H1 (cell line): ENCODE measurements around the gene HBD.

Experiments
- EZH2 ChIP-seq: fragments of 200-600 bp; sonication (generic); IDR thresholded peaks from 2 replicates; pipeline ENCODE4 v1.7.1; 2012; ENCODE audit warnings: low read depth, mild to moderate bottlenecking, moderate library complexity, low read length, inconsistent platforms; ENCODE audit not compliant: severe bottlenecking
- FOSL1 ChIP-seq: IDR thresholded peaks from 2 replicates; pipeline ENCODE4 v1.6.1; 2011; ENCODE audit warnings: mild to moderate bottlenecking, low read depth, low read length, moderate library complexity; ENCODE audit not compliant: insufficient read depth
- HDAC6 ChIP-seq: IDR thresholded peaks from one replicate; pipeline ENCODE4 v1.7.1; 2012; ENCODE audit warnings: low read depth, mild to moderate bottlenecking, inconsistent platforms, low read length, moderate library complexity
- JUND ChIP-seq: IDR thresholded peaks from 2 replicates; pipeline ENCODE4 v1.6.1; 2011; ENCODE audit warnings: mild to moderate bottlenecking, improper control_type of control experiment, low read length
- SIRT6 ChIP-seq: IDR thresholded peaks from one replicate; pipeline ENCODE4 v1.7.1; 2012; ENCODE audit warnings: low read length, inconsistent platforms
- TAF1 ChIP-seq: IDR thresholded peaks from 2 replicates; pipeline ENCODE4 v1.6.1; 2011; ENCODE audit warnings: mild to moderate bottlenecking, low read depth, low read length
- YY1 ChIP-seq: IDR thresholded peaks from 2 replicates; pipeline ENCODE4 v1.6.1; 2011; ENCODE audit warnings: low read depth, mild to moderate bottlenecking, low read length
- TF ChIP-seq, protein P1 (sequence below), 3 experiments: IDR thresholded peaks; 1 replicate in 2 of 3; 2 replicates in 1 of 3; pipeline versions ENCODE4 v1.5.1 to v1.6.1; 2011; ENCODE audit warnings: low read length in 3 of 3, mild to moderate bottlenecking in 3 of 3, inconsistent platforms in 2 of 3, low read depth in 1 of 3, moderate library complexity in 1 of 3; ENCODE audit not compliant: insufficient read depth in 1 of 3; ENCODE audit errors: control extremely low read depth in 1 of 3

DNA sequence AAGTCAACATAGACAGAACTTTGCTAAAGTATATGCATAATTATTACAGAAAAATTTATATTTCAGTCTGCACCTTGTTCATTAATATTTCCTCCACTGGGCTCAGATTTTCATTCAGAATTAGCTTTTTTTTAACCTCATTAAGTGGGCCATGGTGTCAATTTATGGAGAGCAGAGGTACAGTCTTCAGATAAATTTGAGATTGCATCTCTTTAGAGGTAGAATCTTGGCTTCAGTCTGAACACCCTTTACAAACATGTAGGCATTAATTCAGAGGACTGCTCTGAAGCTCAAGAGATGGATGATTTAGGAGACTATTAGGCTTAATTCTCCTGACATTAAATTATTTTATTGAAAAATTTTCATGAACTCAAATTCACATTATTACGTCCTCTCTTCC, 4.0 kb downstream of the HBD start:
- TF ChIP-seq TAF1 (no peak), SIRT6 (no peak), EZH2 (no peak), JUND (no peak), FOSL1 (no peak), HDAC6 (no peak), YY1 (no peak)
- TF ChIP-seq, protein P1, sequence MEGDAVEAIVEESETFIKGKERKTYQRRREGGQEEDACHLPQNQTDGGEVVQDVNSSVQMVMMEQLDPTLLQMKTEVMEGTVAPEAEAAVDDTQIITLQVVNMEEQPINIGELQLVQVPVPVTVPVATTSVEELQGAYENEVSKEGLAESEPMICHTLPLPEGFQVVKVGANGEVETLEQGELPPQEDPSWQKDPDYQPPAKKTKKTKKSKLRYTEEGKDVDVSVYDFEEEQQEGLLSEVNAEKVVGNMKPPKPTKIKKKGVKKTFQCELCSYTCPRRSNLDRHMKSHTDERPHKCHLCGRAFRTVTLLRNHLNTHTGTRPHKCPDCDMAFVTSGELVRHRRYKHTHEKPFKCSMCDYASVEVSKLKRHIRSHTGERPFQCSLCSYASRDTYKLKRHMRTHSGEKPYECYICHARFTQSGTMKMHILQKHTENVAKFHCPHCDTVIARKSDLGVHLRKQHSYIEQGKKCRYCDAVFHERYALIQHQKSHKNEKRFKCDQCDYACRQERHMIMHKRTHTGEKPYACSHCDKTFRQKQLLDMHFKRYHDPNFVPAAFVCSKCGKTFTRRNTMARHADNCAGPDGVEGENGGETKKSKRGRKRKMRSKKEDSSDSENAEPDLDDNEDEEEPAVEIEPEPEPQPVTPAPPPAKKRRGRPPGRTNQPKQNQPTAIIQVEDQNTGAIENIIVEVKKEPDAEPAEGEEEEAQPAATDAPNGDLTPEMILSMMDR (IDR thresholded peaks at IDR 0.05; ENCODE audit: control extremely low read depth in 1 of 3, insufficient read depth in 1 of 3, low read depth in 1 of 3, low read length in 3 of 3): no peak
